HepG2 (cell line): ENCODE measurements around the gene ARID3C. TPM values are rescaled to one million over a fixed set of nuclear protein-coding genes. Genes with fewer than 3 reads are reported as not detected.

Source experiments
- CBX2 ChIP-seq, 2 experiments: fragments of 200-600 bp in 1 of 2; sonication (generic); formaldehyde crosslinking in 1 of 2; IDR thresholded peaks; 2 replicates each; pipeline versions ENCODE4 v1.7.0 to v1.8.1; 2018 to 2022; ENCODE audit warnings: low read depth in 2 of 2, low read length in 1 of 2, mild to moderate bottlenecking in 1 of 2, missing genetic modification reagents in 1 of 2
- ELF4 ChIP-seq: sonication (generic); formaldehyde crosslinking; IDR thresholded peaks from 2 replicates; pipeline ENCODE4 v1.5.0; 2020; ENCODE audit warnings: missing genetic modification reagents, mild to moderate bottlenecking, moderate library complexity, borderline replicate concordance
- EP300 ChIP-seq, 3 experiments: sonication (generic) in 1 of 3; formaldehyde crosslinking in 1 of 3; IDR thresholded peaks; 2 replicates each; pipeline versions ENCODE4 v1.5.1 to v1.6.1; 2011 to 2020; ENCODE audit warnings: low read depth in 2 of 3, low read length in 2 of 3, borderline replicate concordance in 1 of 3, improper control_type of control experiment in 1 of 3, mild to moderate bottlenecking in 1 of 3, missing genetic modification reagents in 1 of 3, moderate library complexity in 1 of 3
- HNRNPK ChIP-seq: fragments of 200-400 bp; formaldehyde crosslinking; IDR thresholded peaks from 2 replicates; pipeline ENCODE4 v1.6.1; 2018; ENCODE audit warnings: low read length, low read depth, moderate library complexity, mild to moderate bottlenecking; ENCODE audit not compliant: poor library complexity, severe bottlenecking
- KLF13 ChIP-seq: sonication (generic); formaldehyde crosslinking; IDR thresholded peaks from 2 replicates; pipeline ENCODE4 v1.4.0; 2020; ENCODE audit warnings: mild to moderate bottlenecking, missing genetic modification reagents
- LCORL ChIP-seq, 2 experiments: fragments of 450-650 bp in 1 of 2; sonication (generic) in 1 of 2; formaldehyde crosslinking in 1 of 2; IDR thresholded peaks; 2 replicates each; pipeline versions ENCODE4 v1.5.0 to v1.6.1; 2017 to 2020; ENCODE audit warnings: antibody characterized with exemption in 1 of 2, missing genetic modification reagents in 1 of 2
- MAF1 ChIP-seq: sonication (generic); formaldehyde crosslinking; IDR thresholded peaks from 2 replicates; pipeline ENCODE4 v1.5.0; 2020; ENCODE audit warnings: missing genetic modification reagents, borderline replicate concordance
- MXI1 ChIP-seq: IDR thresholded peaks from 3 replicates; pipeline ENCODE4 v1.6.1; 2012; ENCODE audit warnings: low read depth, low read length, inconsistent platforms, borderline replicate concordance
- MZF1 ChIP-seq: sonication (generic); formaldehyde crosslinking; IDR thresholded peaks from 2 replicates; pipeline ENCODE4 v1.8.1; 2023; ENCODE audit warnings: mild to moderate bottlenecking, missing genetic modification reagents, borderline replicate concordance
- NR2F6 ChIP-seq, 2 experiments: IDR thresholded peaks; 2 replicates each; pipeline ENCODE4 v1.6.1; 2016; ENCODE audit warnings: antibody characterized with exemption in 1 of 2, mild to moderate bottlenecking in 1 of 2
- ONECUT2 ChIP-seq: sonication (generic); formaldehyde crosslinking; IDR thresholded peaks from 2 replicates; pipeline ENCODE4 v1.4.0; 2020; ENCODE audit warnings: missing genetic modification reagents
- SPEN ChIP-seq: sonication (generic); formaldehyde crosslinking; IDR thresholded peaks from 2 replicates; pipeline ENCODE4 v1.5.1; 2020; ENCODE audit warnings: low read depth, mild to moderate bottlenecking, missing genetic modification reagents
- ZBTB20 ChIP-seq: sonication (generic); formaldehyde crosslinking; IDR thresholded peaks from 2 replicates; pipeline ENCODE4 v1.8.1; 2023; ENCODE audit warnings: missing genetic modification reagents, low read depth, mild to moderate bottlenecking, borderline replicate concordance
- ZC3H13 ChIP-seq: sonication (generic); formaldehyde crosslinking; IDR thresholded peaks from 2 replicates; pipeline ENCODE4 v1.8.1; 2023; ENCODE audit warnings: mild to moderate bottlenecking, missing genetic modification reagents, moderate library complexity
- ZNF138 ChIP-seq: sonication (generic); formaldehyde crosslinking; IDR thresholded peaks from 2 replicates; pipeline ENCODE4 v1.5.0; 2020; ENCODE audit warnings: mild to moderate bottlenecking, low read depth, missing genetic modification reagents
- ZNF274 ChIP-seq: sonication (generic); formaldehyde crosslinking; IDR thresholded peaks from 2 replicates; pipeline ENCODE4 v1.5.1; 2020; ENCODE audit warnings: mild to moderate bottlenecking, missing genetic modification reagents
- ZNF777 ChIP-seq: sonication (generic); formaldehyde crosslinking; IDR thresholded peaks from 2 replicates; pipeline ENCODE4 v1.4.0; 2020; ENCODE audit warnings: missing genetic modification reagents
- ZNF879 ChIP-seq: sonication (generic); formaldehyde crosslinking; IDR thresholded peaks from 2 replicates; pipeline ENCODE4 v1.8.1; 2023; ENCODE audit warnings: missing genetic modification reagents
- polyA plus RNA-seq, 8 experiments: library from polyadenylated mRNA; depleted of rRNA in 3 of 8; stranded (reverse) in 7 of 8; unstranded in 1 of 8; fragments of >200 nt; fragmentation: Illumina TruSeq in 4 of 8; extraction: Trizol in 4 of 8; gene quantifications; 2 replicates each; pipeline versions ENCODE4 v1.2.1 to v1.2.3, GENCODE V29; 2011 to 2016; ENCODE audit warnings: low read depth in 4 of 8, missing spikeins in 1 of 8, mixed read lengths in 1 of 8; ENCODE audit not compliant: insufficient read depth in 1 of 8
- total RNA-seq, 5 experiments: library from RNA; depleted of rRNA; stranded (reverse); fragments of >200 nt; fragmentation: Illumina TruSeq; extraction: Trizol; gene quantifications; 2 replicates each; pipeline ENCODE4 v1.2.3, GENCODE V29; 2016; ENCODE audit warnings: low read depth in 1 of 5
- TF ChIP-seq, protein P1 (sequence below): sonication (generic); formaldehyde crosslinking; IDR thresholded peaks from 2 replicates; pipeline ENCODE4 v1.5.0; 2020; ENCODE audit warnings: mild to moderate bottlenecking, missing genetic modification reagents, borderline replicate concordance

ARID3C gene
- total and polyA plus RNA-seq, 2 of the 13 experiments (the other 11 are each of a cell fraction or from before 2014, with no cell fraction given): not detected

DNA sequence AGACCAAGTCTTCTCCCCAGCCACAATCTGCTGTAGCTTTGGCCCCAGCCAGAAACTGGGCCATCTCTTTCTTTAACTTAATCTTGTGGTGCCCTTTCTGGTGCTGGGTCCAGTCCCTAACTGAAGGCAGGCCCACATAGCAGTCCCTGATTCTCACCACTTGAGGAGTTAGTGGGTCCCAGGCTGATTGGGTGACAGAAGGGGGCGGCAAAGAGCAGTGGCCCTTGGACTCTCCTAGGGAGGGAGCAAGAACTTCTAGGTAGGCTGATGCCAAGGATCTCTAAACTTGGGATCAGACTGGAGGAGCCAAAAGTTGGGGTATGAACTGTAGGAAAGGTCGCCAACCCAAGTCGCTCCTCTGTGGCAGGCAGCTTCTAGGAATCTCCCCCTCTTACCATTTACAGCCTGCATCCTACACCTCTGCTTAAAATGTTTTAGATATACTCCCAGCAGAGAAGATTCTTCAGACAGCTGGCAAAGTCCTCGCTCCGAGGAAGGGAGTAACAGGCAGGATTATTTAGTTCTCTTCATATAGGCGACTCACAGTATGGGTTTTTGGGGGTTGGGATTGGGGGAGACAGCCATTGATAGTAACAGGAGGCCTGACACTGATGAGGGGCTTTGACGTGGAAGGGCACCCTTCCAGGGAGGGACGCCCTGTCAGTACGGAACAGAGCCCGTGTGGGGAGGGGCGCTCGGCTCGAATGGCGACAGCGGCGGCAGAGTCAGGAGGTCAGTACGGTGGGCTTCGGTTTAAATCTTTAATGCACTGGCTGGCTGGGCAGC lies 35.6 kb upstream of the ARID3C start (continued):
- TF ChIP-seq, protein P1, sequence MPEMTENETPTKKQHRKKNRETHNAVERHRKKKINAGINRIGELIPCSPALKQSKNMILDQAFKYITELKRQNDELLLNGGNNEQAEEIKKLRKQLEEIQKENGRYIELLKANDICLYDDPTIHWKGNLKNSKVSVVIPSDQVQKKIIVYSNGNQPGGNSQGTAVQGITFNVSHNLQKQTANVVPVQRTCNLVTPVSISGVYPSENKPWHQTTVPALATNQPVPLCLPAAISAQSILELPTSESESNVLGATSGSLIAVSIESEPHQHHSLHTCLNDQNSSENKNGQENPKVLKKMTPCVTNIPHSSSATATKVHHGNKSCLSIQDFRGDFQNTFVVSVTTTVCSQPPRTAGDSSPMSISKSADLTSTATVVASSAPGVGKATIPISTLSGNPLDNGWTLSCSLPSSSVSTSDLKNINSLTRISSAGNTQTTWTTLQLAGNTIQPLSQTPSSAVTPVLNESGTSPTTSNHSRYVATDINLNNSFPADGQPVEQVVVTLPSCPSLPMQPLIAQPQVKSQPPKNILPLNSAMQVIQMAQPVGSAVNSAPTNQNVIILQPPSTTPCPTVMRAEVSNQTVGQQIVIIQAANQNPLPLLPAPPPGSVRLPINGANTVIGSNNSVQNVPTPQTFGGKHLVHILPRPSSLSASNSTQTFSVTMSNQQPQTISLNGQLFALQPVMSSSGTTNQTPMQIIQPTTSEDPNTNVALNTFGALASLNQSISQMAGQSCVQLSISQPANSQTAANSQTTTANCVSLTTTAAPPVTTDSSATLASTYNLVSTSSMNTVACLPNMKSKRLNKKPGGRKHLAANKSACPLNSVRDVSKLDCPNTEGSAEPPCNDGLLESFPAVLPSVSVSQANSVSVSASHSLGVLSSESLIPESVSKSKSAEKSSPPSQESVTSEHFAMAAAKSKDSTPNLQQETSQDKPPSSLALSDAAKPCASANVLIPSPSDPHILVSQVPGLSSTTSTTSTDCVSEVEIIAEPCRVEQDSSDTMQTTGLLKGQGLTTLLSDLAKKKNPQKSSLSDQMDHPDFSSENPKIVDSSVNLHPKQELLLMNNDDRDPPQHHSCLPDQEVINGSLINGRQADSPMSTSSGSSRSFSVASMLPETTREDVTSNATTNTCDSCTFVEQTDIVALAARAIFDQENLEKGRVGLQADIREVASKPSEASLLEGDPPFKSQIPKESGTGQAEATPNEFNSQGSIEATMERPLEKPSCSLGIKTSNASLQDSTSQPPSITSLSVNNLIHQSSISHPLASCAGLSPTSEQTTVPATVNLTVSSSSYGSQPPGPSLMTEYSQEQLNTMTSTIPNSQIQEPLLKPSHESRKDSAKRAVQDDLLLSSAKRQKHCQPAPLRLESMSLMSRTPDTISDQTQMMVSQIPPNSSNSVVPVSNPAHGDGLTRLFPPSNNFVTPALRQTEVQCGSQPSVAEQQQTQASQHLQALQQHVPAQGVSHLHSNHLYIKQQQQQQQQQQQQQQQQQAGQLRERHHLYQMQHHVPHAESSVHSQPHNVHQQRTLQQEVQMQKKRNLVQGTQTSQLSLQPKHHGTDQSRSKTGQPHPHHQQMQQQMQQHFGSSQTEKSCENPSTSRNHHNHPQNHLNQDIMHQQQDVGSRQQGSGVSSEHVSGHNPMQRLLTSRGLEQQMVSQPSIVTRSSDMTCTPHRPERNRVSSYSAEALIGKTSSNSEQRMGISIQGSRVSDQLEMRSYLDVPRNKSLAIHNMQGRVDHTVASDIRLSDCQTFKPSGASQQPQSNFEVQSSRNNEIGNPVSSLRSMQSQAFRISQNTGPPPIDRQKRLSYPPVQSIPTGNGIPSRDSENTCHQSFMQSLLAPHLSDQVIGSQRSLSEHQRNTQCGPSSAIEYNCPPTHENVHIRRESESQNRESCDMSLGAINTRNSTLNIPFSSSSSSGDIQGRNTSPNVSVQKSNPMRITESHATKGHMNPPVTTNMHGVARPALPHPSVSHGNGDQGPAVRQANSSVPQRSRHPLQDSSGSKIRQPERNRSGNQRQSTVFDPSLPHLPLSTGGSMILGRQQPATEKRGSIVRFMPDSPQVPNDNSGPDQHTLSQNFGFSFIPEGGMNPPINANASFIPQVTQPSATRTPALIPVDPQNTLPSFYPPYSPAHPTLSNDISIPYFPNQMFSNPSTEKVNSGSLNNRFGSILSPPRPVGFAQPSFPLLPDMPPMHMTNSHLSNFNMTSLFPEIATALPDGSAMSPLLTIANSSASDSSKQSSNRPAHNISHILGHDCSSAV (CRISPR knock-in tag): no peak
- TF ChIP-seq ZNF274 (CRISPR knock-in tag) (no peak; the same call in 1 of the 2 replicates), ZC3H13 (CRISPR knock-in tag) (no peak), HNRNPK (no peak), ELF4 (CRISPR knock-in tag) (no peak), SPEN (CRISPR knock-in tag) (no peak), EP300 (IDR thresholded peaks at IDR 0.05; ENCODE audit: low read depth in 2 of 2, low read length in 2 of 2) (no peak), EP300 (CRISPR knock-in tag; IDR thresholded peaks at IDR 0.05; ENCODE audit: borderline replicate concordance) (no peak), MXI1 (0 out of 3 replicates have a peak, but pooled peaks have one; percentile 1), CBX2 (IDR thresholded peaks at IDR 0.05; ENCODE audit: low read depth, low read length) (no peak), CBX2 (CRISPR knock-in tag; IDR thresholded peaks at IDR 0.05; ENCODE audit: low read depth) (no peak), NR2F6 (IDR thresholded peaks at IDR 0.05) (no peak), NR2F6 (CRISPR knock-in tag; IDR thresholded peaks at IDR 0.05) (no peak), MZF1 (CRISPR knock-in tag) (no peak), ONECUT2 (CRISPR knock-in tag) (no peak), ZNF777 (CRISPR knock-in tag) (no peak), ZNF879 (no peak), MAF1 (CRISPR knock-in tag) (no peak), LCORL (IDR thresholded peaks at IDR 0.05) (no peak), LCORL (CRISPR knock-in tag; IDR thresholded peaks at IDR 0.05) (no peak), ZBTB20 (CRISPR knock-in tag) (no peak), ZNF138 (CRISPR knock-in tag) (no peak), KLF13 (CRISPR knock-in tag) (no peak)
